ENCODE data around the gene NTN4.
"Not testable (repeated sequence)": the region's sequence is repeated elsewhere in the genome, so short reads cannot be mapped to it uniquely, and the experiment has no call there.

The NTN4 gene

DNA sequence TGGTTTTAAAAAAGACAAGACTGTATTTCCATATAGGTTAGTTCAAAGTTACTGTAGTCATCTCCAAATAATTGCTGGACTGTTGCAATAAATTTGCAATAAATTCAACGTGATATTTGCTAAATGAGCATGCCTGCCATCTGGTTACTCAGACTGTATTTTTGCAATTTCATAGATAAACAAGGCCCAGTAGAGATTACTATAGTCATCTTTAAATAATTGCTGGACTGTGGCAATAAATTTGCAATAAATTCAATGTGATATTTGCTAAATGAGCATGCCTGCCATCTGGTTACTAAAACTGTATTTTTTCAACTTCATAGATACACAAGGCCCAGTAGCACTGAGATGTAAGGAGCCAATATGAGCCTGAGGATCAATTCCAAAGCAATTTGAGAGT lies 5.6 kb downstream of the NTN4 start:
- H3K36me3 Mint-ChIP-seq = no peaks in the 10 kb centered on the region
- DNase-seq (ENCODE audit: low spot score in 2 of 2) = no peak

DNA sequence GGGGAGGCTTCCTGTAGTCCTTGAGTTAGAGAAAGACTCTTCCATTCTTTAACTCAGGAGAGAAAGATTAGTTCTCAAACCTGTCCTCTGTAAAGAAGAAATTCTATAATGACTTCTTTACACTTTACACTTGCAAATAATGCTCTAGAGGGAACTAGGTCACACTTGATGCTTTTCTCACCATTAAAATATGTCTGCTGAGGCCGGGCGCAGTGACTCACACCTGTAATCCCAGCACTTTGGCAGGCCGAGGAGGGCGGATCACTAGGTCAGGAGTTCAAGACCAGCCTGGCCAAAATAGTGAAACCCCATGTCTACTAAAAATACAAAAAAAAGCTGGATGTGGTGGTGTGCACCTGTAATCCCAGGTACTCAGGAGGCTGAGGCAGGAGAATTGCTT lies 6.3 kb downstream of the NTN4 start:
- H3K9me3 Mint-ChIP-seq = no peaks in the 10 kb centered on the region
- ATAC-seq (ENCODE audit: low read depth) (no peak), DNase-seq (ENCODE audit: low spot score in 2 of 2) (no peak)
- peaks cover 10% of the 10 kb centered on the region for H3K27me3 Mint-ChIP-seq
- H3K36me3 Mint-ChIP-seq = no peaks in the 10 kb centered on the region
- H3K4me3 Mint-ChIP-seq = no peak overlapping the region
- no peaks in the 10 kb centered on the region for H3K4me1 Mint-ChIP-seq
- no peak overlapping the region for H3K27ac Mint-ChIP-seq

More for the DNA sequence above, 5.6 kb downstream of the NTN4 start:
- no peak overlapping the region for H3K4me3 Mint-ChIP-seq
- no peaks in the 10 kb centered on the region for H3K9me3 Mint-ChIP-seq
- ATAC-seq (ENCODE audit: low read depth) = no peak
- peaks cover 13% of the 10 kb centered on the region for H3K27me3 Mint-ChIP-seq
- H3K4me1 Mint-ChIP-seq = peaks cover 5% of the 10 kb centered on the region
- H3K27ac Mint-ChIP-seq = no peak overlapping the region

DNA sequence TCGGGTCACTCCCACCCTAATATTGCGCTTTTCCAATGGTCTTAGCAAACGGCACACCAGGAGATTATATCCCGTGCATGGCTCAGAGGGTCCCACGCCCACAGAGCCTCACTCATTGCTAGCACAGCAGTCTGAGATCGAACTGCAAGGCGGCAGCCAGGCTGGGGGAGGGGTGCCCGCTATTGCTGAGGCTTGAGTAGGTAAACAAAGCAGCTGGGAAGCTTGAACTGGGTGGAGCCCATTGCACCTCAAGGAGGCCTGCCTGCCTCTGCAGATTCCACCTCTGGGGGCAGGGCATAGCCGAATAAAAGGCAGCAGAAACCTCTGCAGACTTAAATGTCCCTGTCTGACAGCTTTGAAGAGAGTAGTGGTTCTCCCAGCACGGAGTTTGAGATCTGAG lies 15.1 kb downstream of the NTN4 start:
- not testable (repeated sequence) for H3K4me3 Mint-ChIP-seq; H3K36me3 Mint-ChIP-seq; H3K9me3 Mint-ChIP-seq; DNase-seq (ENCODE audit: low spot score in 2 of 2); H3K27ac Mint-ChIP-seq; H3K4me1 Mint-ChIP-seq; ATAC-seq (ENCODE audit: low read depth)
- peaks cover 23% of the 10 kb centered on the region for H3K27me3 Mint-ChIP-seq

DNA sequence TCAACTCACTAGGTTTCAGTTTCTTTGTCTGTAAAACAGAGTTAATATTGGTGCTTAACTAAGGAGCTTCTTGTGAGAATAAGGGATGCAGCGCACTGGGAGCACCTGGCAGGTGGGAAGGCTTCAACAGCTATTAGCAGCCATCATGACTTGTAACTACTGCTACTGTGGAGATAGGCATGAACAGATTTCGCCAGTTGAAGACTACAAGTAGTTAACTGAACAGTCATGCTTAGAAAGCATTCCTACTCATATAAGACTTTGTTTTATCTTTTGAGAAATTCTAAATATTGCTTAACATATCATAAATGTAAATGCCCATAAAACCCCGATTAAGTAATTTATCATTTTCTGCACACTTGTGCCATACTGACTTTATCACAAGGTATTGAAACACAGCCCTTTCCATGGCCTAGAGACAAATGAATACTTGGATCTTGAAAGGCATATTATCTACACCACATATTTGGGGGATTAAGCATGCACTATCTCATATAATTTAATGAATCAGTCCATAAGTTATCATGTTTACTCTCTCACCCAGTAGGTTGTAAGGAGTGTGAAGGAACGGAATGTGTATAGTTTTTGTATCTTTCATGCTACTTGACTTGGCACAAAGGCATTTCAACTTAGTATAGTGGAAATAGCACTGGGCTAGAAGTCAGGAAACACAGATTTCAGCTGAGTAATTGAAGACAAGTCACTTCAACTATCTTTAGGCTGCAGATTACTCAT lies 16.1 kb downstream of the NTN4 start:
- H3K36me3 Mint-ChIP-seq = peaks cover 5% of the 10 kb centered on the region

DNA sequence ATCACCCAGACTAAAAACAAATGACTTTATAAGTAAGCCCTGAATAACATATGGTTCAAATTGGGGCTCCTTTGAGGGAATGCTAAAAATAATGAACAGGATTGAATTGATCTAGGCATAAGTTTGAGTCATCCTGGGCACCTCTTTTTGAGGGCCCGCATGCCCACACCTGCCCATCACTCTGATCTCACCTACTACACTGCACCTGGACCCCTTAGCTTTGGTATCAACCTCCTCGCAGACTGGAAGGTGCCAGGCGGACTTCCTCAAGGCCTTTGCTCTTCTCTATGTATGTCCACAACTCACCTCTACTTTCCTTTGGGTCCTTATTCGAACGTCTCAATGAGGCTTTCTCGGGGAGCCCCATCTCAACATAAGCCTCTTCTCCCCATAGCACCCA lies 17.2 kb downstream of the NTN4 start:
- Mint-ChIP-seq H3K9me3 (peaks cover 6% of the 10 kb centered on the region), H3K4me1 (no peaks in the 10 kb centered on the region), H3K27ac (no peak overlapping the region), H3K36me3 (peaks cover 5% of the 10 kb centered on the region), H3K4me3 (no peak overlapping the region), H3K27me3 (peaks cover 29% of the 10 kb centered on the region)
- ATAC-seq (ENCODE audit: low read depth) (no peak), DNase-seq (ENCODE audit: low spot score in 2 of 2) (no peak)

More for the DNA sequence above, 16.1 kb downstream of the NTN4 start:
- H3K27me3 Mint-ChIP-seq = peaks cover 23% of the 10 kb centered on the region
- H3K4me3 Mint-ChIP-seq = no peak overlapping the region
- H3K9me3 Mint-ChIP-seq = peaks cover 6% of the 10 kb centered on the region
- H3K27ac Mint-ChIP-seq = no peak overlapping the region
- no peaks in the 10 kb centered on the region for H3K4me1 Mint-ChIP-seq
- ATAC-seq (ENCODE audit: low read depth) (no peak), DNase-seq (ENCODE audit: low spot score in 2 of 2) (no peak)

DNA sequence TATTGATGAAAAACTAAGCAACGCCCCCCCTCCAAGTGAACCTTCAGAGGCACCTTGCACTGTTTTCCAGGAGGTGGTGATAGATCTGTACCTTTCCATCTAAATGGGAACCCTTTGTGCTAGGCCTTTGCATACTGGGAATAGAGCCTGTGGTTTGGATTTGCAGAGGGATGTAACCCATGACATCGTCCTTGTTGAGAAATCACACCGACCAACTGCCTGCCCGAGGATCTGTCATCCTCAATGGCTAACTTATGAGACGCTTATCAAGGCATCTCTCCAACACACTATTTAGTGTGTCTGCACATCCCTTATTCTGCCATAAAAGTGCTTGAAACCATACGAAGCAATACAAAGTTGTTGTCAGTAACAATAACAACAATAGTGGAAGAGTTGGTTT lies 22.9 kb downstream of the NTN4 start:
- Mint-ChIP-seq H3K9me3 (no peaks in the 10 kb centered on the region), H3K36me3 (no peaks in the 10 kb centered on the region), H3K27me3 (peaks cover 17% of the 10 kb centered on the region), H3K4me1 (no peaks in the 10 kb centered on the region), H3K4me3 (no peak overlapping the region), H3K27ac (no peak overlapping the region)
- ATAC-seq (ENCODE audit: low read depth) (no peak), DNase-seq (ENCODE audit: low spot score in 2 of 2) (no peak)

DNA sequence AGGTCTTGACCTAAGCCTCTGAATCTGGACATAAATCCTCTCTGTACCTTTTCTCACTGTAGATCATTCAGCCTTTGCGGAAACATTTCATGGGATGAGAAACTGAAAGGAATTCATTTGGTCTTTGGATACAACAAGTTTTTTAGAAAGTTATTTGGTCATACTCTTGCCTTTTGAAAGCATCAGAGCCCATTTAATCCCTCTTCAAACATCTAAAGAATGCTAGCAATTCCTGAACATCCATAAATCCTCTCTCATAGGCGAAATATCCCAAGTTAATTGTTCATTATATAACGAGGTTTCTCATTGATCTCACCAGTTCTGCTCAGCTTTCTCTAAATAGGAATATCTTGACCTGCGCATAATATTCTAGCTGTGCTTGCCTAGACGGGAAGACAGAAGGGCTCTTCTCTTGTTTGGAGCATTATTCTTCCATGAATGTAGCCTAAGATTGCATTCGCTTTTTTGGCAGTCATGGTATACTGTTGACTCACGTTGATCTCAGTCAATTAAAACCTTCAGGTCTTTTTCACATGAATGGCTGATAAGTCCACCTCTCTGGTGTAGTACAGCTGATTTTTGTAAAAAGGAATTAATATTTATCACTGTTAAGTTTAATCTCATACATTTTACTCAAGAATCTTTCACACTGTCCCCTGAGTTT lies 24.1 kb downstream of the NTN4 start:
- no peaks in the 10 kb centered on the region for H3K36me3 Mint-ChIP-seq
- ATAC-seq (ENCODE audit: low read depth) = no peak
- no peak overlapping the region for H3K27ac Mint-ChIP-seq

DNA sequence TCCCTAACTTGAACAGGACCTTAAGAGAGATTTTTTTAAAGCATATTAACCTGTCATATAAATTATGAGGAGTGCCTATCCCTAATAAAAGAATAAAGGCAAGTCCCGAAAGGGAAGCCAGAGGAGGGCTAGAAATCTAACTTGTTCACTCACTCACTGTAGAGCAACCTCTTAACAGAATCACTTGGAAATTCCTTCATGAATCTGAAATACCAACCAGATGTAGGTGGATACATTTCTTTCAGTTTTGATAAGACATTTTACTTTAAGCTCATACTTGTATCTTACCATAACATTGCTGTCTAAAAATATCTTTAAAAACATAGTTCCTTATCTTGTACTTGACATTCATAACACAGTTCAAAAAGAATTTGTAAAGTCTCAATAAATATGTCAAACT lies 25.7 kb downstream of the NTN4 start:
- Mint-ChIP-seq H3K27ac (no peak overlapping the region), H3K27me3 (peaks cover 12% of the 10 kb centered on the region), H3K4me3 (no peak overlapping the region), H3K9me3 (no peaks in the 10 kb centered on the region), H3K4me1 (peaks cover 4% of the 10 kb centered on the region), H3K36me3 (no peaks in the 10 kb centered on the region)
- DNase-seq (ENCODE audit: low spot score in 2 of 2) = no peak
- no peak for ATAC-seq (ENCODE audit: low read depth)

More for the DNA sequence above, 24.1 kb downstream of the NTN4 start:
- DNase-seq (ENCODE audit: low spot score in 2 of 2) = no peak
- Mint-ChIP-seq H3K9me3 (no peaks in the 10 kb centered on the region), H3K27me3 (peaks cover 10% of the 10 kb centered on the region), H3K4me1 (peaks cover 4% of the 10 kb centered on the region), H3K4me3 (no peak overlapping the region)

DNA sequence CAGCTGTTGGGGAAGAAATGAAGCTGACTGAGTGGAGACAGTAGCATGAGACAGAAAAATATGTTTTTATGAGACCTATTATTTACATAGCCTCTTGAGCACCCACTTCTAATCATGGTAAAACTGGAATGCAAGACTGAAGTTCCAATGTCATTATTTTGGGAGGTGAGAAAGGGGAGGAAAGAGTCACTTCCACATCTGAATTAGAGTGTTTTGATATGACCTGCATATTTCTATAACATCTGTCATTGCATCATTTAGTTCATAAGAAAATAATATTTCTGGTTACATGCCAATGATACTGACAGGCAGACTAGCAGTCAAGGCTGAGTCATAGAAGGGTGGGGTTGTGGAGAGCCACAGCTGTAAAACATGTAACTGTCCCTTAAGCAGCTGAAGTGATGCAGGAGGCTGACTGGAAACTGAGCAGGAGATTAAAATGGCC lies 26.7 kb downstream of the NTN4 start:
- H3K4me3 Mint-ChIP-seq = no peak overlapping the region
- H3K27me3 Mint-ChIP-seq = peaks cover 9% of the 10 kb centered on the region
- peaks cover 4% of the 10 kb centered on the region for H3K4me1 Mint-ChIP-seq
- ATAC-seq (ENCODE audit: low read depth) (no peak), DNase-seq (ENCODE audit: low spot score in 2 of 2) (no peak)
- H3K9me3 Mint-ChIP-seq = peaks cover 2% of the 10 kb centered on the region
- H3K27ac Mint-ChIP-seq = no peak overlapping the region
- H3K36me3 Mint-ChIP-seq = no peaks in the 10 kb centered on the region

DNA sequence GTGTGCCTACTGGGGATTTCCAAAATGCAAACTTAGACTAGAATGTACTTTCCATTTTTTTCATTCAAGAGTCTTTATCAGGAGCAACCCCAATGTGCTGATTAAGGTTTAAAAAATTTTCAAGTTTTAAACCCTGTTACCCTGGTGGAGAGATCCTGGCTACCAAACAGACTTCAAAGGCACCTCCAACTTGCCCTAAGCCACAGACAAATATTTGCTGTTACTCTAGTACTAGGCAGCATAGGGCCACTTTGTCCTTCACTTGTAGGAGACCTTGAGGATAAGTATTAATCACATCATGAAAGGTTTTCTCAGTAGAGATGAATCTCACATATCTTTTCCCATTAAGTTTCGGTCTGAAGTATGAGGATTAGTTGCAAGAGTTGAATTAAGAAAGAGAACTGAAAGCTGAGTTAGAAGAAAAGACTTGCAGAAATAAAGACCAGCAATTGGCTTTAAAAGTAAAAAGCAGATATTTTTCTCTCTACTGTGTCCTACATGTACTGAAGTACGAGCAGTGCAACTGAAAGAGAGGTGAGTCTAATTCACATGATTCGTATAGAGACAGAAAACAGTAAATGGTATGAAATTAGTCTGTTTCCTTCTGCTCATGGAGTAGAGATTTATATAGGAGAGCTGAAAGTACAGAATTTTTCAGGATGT lies 28.3 kb downstream of the NTN4 start:
- H3K36me3 Mint-ChIP-seq = no peaks in the 10 kb centered on the region
- H3K27me3 Mint-ChIP-seq = peaks cover 4% of the 10 kb centered on the region
- ATAC-seq (ENCODE audit: low read depth) (peak; percentile 26), DNase-seq (ENCODE audit: low spot score in 2 of 2) (no peak)
- H3K4me3 Mint-ChIP-seq = no peak overlapping the region
- peaks cover 6% of the 10 kb centered on the region for H3K4me1 Mint-ChIP-seq
- H3K27ac Mint-ChIP-seq = no peak overlapping the region
- peaks cover 2% of the 10 kb centered on the region for H3K9me3 Mint-ChIP-seq

DNA sequence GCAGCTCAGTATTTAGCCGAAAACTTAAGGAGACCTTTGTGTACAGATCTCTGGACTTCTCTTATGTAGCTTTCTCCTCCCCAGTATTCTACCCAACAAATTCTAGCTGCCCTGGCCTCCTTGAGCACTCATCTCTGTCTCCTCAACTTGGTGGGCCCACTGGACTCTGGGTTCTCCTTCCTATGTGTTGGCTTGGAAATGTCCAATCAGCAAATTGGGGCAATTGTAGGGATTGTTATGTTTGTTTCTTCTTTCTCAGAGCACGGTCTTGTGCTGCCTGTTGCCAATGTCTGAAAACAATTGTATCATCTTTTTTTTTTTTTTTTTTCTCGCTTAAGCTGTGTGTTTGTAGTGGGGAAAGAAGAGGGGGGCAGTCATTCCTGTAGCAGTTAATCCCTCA lies 30.2 kb downstream of the NTN4 start:
- no peak overlapping the region for H3K4me3 Mint-ChIP-seq
- ATAC-seq (ENCODE audit: low read depth) = no peak
- H3K27me3 Mint-ChIP-seq = peaks cover 7% of the 10 kb centered on the region

DNA sequence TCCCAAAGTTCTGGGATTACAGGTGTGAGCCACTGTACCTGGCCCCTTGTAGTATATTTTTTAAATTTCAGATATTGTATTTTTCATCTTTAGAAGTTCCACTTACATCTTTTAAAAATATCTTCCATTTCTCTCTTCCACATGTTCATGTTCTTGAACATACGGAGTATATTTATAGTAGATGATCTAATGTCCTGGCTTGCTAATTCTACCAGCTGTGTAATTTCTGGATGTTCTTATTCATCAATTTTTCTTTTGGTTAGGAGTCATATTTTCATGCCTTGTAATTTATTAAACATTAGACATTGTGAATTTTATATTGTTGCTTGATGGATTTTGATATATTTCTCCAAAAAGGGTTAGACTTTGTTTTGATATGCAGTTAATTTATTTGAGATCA lies 30.8 kb downstream of the NTN4 start:
- DNase-seq (ENCODE audit: low spot score in 2 of 2) (no peak), ATAC-seq (ENCODE audit: low read depth) (no peak)
- no peak overlapping the region for H3K27ac Mint-ChIP-seq
- peaks cover 6% of the 10 kb centered on the region for H3K4me1 Mint-ChIP-seq
- H3K27me3 Mint-ChIP-seq = peaks cover 7% of the 10 kb centered on the region
- H3K36me3 Mint-ChIP-seq = no peaks in the 10 kb centered on the region
- peaks cover 2% of the 10 kb centered on the region for H3K9me3 Mint-ChIP-seq
- no peak overlapping the region for H3K4me3 Mint-ChIP-seq

More for the DNA sequence above, 30.2 kb downstream of the NTN4 start:
- Mint-ChIP-seq H3K9me3 (peaks cover 2% of the 10 kb centered on the region), H3K27ac (no peak overlapping the region), H3K36me3 (no peaks in the 10 kb centered on the region), H3K4me1 (peaks cover 6% of the 10 kb centered on the region)
- no peak for DNase-seq (ENCODE audit: low spot score in 2 of 2)

DNA sequence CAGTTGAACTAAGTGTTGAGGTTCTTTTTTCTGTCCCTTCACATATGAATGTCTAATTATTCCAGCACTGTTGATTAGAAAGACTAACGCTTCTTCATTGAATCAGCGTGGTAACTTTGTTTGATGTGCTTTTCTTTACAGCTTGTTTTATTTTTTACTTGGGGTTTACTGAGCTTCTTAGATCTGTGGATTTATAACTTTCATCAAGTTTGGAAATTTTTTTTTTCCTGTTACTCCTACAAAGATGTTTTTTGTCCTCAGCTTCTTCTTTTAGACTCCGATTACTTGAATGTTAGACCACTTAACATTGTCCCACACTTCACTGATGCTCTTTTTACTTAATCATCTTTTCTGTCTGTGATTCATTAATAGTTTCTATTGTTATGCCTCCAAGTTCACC lies 31.5 kb downstream of the NTN4 start:
- Mint-ChIP-seq H3K9me3 (peaks cover 2% of the 10 kb centered on the region), H3K27me3 (peaks cover 7% of the 10 kb centered on the region), H3K4me3 (no peak overlapping the region), H3K27ac (no peak overlapping the region), H3K4me1 (peaks cover 6% of the 10 kb centered on the region), H3K36me3 (no peaks in the 10 kb centered on the region)
- no peak for DNase-seq (ENCODE audit: low spot score in 2 of 2)
- ATAC-seq (ENCODE audit: low read depth) = no peak

DNA sequence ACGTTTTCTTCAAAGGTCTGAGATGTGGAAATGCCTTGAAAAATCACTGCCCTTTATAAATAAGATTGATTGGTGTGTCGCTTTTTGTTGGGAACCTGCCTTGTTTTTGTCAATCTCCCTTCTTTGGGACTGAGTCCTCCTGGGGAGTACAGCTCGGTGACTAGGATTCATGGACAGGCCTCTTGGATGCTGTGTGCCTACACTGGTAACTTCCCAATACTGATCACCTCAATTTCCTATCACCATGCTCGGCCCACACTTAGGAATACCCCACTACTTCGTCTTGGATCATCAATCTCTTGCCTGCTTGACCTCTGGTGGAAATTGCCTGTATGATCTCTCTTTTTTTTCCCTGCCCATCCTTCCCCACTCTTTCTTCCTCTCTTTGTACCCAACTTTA lies 34.2 kb downstream of the NTN4 start:
- H3K36me3 Mint-ChIP-seq = no peaks in the 10 kb centered on the region
- H3K4me1 Mint-ChIP-seq = peaks cover 2% of the 10 kb centered on the region
- H3K9me3 Mint-ChIP-seq = peaks cover 2% of the 10 kb centered on the region
- H3K4me3 Mint-ChIP-seq = no peak overlapping the region
- DNase-seq (ENCODE audit: low spot score in 2 of 2) (no peak), ATAC-seq (ENCODE audit: low read depth) (no peak)
- H3K27ac Mint-ChIP-seq = no peak overlapping the region
- H3K27me3 Mint-ChIP-seq = peaks cover 12% of the 10 kb centered on the region

Measured in memory B cell (primary cell).